SH-SY5Y (cell line): ENCODE measurements around the gene FEN1.

Experiments
- GATA2 ChIP-seq: IDR thresholded peaks from 2 replicates; pipeline ENCODE4 v1.6.1; 2011; ENCODE audit warnings: mild to moderate bottlenecking, low read depth, low read length
- GATA3 ChIP-seq: IDR thresholded peaks from 2 replicates; pipeline ENCODE4 v1.6.1; 2011; ENCODE audit warnings: low read depth, mild to moderate bottlenecking, low read length, moderate library complexity

DNA sequence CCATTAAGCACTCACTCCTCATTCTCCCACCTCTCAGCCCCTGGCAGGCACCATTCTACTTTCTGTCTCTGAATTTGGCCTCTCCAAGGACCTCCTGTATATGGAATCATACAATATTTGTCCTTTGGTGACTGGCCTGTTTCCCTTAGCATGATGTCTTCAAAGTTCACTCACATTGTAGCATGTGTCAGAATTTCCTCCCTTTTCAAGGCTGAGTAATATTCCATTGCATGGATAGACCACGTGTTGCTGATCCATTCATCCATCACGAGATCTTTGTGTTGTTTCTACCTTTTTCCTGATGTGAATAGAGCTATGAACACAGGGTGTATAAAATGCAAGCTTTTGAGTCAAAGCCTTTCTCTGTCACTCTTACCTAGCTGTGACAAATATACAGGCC, 47.0 kb downstream of the FEN1 start:
- no peak for TF ChIP-seq GATA3
- no peak for TF ChIP-seq GATA2
